ENCODE results near the gene TOGARAM2. TPM values are rescaled to one million over a fixed set of nuclear protein-coding genes. Genes with fewer than 3 reads are reported as not detected.

TOGARAM2 gene
- total and polyA plus RNA-seq, 10 of the 15 experiments (the other 5 are each of a cell fraction or from before 2014, with no cell fraction given): 0.01 to 0.06 (median 0.03) TPM; not detected in 7

- TF ChIP-seq, protein P1, sequence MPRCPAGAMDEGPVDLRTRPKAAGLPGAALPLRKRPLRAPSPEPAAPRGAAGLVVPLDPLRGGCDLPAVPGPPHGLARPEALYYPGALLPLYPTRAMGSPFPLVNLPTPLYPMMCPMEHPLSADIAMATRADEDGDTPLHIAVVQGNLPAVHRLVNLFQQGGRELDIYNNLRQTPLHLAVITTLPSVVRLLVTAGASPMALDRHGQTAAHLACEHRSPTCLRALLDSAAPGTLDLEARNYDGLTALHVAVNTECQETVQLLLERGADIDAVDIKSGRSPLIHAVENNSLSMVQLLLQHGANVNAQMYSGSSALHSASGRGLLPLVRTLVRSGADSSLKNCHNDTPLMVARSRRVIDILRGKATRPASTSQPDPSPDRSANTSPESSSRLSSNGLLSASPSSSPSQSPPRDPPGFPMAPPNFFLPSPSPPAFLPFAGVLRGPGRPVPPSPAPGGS (IDR thresholded peaks at IDR 0.05; ENCODE audit: borderline replicate concordance, insufficient read depth, low read depth, low read length, poor library complexity, severe bottlenecking): no peak
Measured at GRCh38 chr2:29072251-29072650, 91.2 kb downstream of the TOGARAM2 start (continued).

DNA sequence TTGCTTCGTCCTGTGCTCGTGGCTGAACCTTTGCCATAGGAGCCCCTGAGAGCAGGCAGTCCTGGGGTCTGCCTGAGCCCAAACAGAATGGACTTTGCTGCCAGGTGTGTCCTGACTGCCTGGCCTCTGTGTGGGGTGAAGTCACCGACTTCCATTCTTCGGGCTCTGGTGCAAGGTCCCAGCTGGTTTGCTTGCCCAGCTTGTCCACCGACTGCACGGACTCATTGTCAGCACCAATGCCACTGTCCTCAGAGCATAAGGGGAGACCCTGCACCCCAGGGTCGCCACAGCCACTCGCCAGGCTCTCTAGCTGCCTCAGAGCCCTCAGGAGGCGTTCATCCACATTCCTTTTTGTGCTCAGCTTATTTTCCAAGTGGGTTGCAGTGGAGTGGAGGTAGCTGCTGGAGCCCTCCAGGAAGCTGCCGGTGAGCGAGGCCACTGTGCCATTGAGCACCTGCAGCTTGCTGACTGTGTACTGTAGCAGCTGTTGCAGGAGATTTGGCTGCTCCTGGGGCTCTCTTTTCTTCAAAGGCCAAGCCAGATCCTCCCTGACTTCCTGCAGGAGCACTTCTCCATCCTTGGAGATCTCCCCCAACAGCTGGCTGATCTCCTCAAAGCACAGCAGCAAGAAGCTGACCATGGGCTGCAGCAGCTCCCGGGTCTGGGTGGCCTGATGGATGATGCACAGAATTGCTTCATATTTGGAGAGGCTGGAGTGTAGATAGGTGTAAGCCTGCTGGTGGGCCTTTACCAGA is 92.0 kb downstream of the TOGARAM2 start:
- ChIA-PET POLR2A (no interaction called here), RAD21 (ENCODE audit: unreplicated experiment) (interaction anchor here (1.3 kb wide), 1 partner anchor 10 kb away, joined by 4 read pairs; no protein-coding TSS in a partner anchor), CTCF (interaction anchor here (1.0 kb wide), 1 partner anchor 33 kb away, joined by 3 read pairs; no protein-coding TSS in a partner anchor), SMC1A (ENCODE audit: uncharacterized antibody, unreplicated experiment) (interaction anchor here (1.0 to 1.6 kb wide), 2 partner anchors 10 to 20 kb away, joined by 4 to 5 read pairs; no protein-coding TSS in a partner anchor)
- Histone ChIP-seq H3K4me1 (ENCODE audit: control insufficient read depth, insufficient read depth, low read length) (peaks cover 3% of the 10 kb centered on the region; the same call in 1 of the 2 replicates), H3K27ac (ENCODE audit: control insufficient read depth, insufficient read depth) (no peak overlapping the region), H2AFZ (ENCODE audit: control insufficient read depth, low read depth, low read length) (no peak overlapping the region), H3K27me3 (replicated peaks in 1 of 2; ENCODE audit: control insufficient read depth in 2 of 2, insufficient read depth in 2 of 2, low read length in 1 of 2) (no peaks in the 10 kb centered on the region), H3K4me2 (ENCODE audit: control insufficient read depth, insufficient read depth) (no peak overlapping the region), H3K9ac (ENCODE audit: control insufficient read depth, insufficient read depth, low read length) (no peak overlapping the region), H3K79me2 (ENCODE audit: control insufficient read depth, insufficient read depth, low read length) (no peaks in the 10 kb centered on the region), H3K36me3 (ENCODE audit: control insufficient read depth in 2 of 2, insufficient read depth in 2 of 2, low read length in 1 of 2) (no peaks in the 10 kb centered on the region), H3K4me3 (no peak overlapping the region), H3K9me3 (replicated peaks; ENCODE audit: control insufficient read depth, insufficient read depth, low read length) (no peaks in the 10 kb centered on the region), H4K20me1 (ENCODE audit: control insufficient read depth, insufficient read depth) (no peaks in the 10 kb centered on the region)
- no peak for FAIRE-seq
- DNase-seq (ENCODE audit: low read depth, low spot score): no peak
- no peak; the same call in 2 of the 3 replicates for ATAC-seq
- in situ Hi-C loops (cut with MboI): no loop called here
- TF ChIP-seq USF2 (IDR thresholded peaks at IDR 0.05; ENCODE audit: borderline replicate concordance, low read depth, low read length) (no peak), GABPA (IDR thresholded peaks at IDR 0.05; ENCODE audit: low read depth) (no peak), TCF3 (IDR thresholded peaks at IDR 0.05; ENCODE audit: borderline replicate concordance, insufficient read depth, low read depth, low read length) (no peak), HDAC6 (IDR thresholded peaks at IDR 0.05; ENCODE audit: unreplicated experiment) (no peak), SMC3 (IDR thresholded peaks at IDR 0.05; ENCODE audit: borderline replicate concordance, low read length) (no peak), BACH1 (IDR thresholded peaks at IDR 0.05; ENCODE audit: borderline replicate concordance) (no peak), EP300 (IDR thresholded peaks at IDR 0.05; ENCODE audit: borderline replicate concordance in 1 of 2, control insufficient read depth in 1 of 2, low read depth in 2 of 2, low read length in 2 of 2) (no peak), ZNF274 (IDR thresholded peaks at IDR 0.05; ENCODE audit: insufficient read depth, insufficient read length) (no peak), MAX (IDR thresholded peaks at IDR 0.05; ENCODE audit: low read depth, low read length) (no peak), HDGF (IDR thresholded peaks at IDR 0.05) (no peak), ZSCAN29 (IDR thresholded peaks at IDR 0.05) (no peak), NFIC (IDR thresholded peaks at IDR 0.05; ENCODE audit: low read depth, low read length) (no peak), RELA (IDR thresholded peaks at IDR 0.05; ENCODE audit: borderline replicate concordance, partially characterized antibody) (no peak)
- TF ChIP-seq, protein P2, sequence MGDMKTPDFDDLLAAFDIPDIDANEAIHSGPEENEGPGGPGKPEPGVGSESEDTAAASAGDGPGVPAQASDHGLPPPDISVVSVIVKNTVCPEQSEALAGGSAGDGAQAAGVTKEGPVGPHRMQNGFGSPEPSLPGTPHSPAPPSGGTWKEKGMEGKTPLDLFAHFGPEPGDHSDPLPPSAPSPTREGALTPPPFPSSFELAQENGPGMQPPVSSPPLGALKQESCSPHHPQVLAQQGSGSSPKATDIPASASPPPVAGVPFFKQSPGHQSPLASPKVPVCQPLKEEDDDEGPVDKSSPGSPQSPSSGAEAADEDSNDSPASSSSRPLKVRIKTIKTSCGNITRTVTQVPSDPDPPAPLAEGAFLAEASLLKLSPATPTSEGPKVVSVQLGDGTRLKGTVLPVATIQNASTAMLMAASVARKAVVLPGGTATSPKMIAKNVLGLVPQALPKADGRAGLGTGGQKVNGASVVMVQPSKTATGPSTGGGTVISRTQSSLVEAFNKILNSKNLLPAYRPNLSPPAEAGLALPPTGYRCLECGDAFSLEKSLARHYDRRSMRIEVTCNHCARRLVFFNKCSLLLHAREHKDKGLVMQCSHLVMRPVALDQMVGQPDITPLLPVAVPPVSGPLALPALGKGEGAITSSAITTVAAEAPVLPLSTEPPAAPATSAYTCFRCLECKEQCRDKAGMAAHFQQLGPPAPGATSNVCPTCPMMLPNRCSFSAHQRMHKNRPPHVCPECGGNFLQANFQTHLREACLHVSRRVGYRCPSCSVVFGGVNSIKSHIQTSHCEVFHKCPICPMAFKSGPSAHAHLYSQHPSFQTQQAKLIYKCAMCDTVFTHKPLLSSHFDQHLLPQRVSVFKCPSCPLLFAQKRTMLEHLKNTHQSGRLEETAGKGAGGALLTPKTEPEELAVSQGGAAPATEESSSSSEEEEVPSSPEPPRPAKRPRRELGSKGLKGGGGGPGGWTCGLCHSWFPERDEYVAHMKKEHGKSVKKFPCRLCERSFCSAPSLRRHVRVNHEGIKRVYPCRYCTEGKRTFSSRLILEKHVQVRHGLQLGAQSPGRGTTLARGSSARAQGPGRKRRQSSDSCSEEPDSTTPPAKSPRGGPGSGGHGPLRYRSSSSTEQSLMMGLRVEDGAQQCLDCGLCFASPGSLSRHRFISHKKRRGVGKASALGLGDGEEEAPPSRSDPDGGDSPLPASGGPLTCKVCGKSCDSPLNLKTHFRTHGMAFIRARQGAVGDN (IDR thresholded peaks at IDR 0.05): no peak
- intact Hi-C loops (cut with micrococcal nuclease; ENCODE audit: unreplicated experiment): loop anchor here (5.0 kb wide), 1 partner anchor 39 kb away; no protein-coding TSS in a partner anchor
- no TSS peak for BruUV-seq (replicated peaks)
- WGBS (ENCODE audit: insufficient coverage, insufficient replicate concordance, low lambda C conversion rate, missing lambda C conversion rate): 75% methylated on average over 12 of the region's 12 CpGs
